GM18868 (cell line): ENCODE measurements around the gene PCNT.

Source experiments
- ATAC-seq: cut with Tn5 transposase; IDR thresholded peaks from one replicate; pipeline ENCODE4 v1.9.1; 2021; ENCODE audit warnings: mild to moderate bottlenecking, moderate library complexity; ENCODE audit not compliant: unreplicated experiment

Gene PCNT

DNA sequence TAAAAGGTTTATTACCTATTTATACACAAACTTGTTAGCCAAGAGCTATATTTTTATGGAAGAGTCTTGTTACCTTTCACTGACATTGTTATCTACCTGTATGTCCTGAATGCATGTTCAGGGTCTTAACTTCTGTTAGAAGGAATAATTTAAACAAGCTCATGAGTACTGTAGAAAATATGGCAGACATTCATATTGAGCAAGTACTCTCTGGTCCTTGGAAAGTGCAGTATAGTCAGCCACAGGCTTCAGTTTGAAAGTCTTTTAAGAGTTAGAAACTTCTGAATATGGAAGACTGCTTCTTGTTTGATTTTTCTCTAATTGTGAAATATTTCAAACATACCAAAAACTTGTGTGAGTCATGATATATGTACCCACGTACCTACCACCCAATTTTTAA is 151.3 kb downstream of the PCNT start:
- no peak for ATAC-seq

DNA sequence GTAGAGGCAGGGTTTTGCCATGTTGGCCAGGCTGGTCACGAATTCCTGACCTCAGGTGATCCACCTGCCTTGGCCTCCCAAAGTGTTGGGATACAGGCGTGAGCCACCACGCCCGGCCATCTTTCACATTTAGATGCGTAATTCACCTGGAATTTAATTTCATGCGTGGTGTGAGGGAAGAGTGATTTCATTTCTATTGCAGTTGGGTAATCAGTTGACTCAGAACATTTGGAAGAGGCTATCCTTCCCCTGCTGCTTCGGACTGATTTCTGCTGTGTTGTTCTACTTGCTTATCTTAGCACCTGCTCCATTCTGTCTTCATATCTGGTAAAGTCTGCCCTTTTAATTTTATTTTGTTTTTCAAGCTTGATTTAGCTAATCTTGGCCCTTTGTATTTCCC is 153.8 kb downstream of the PCNT start:
- ATAC-seq: no peak

DNA sequence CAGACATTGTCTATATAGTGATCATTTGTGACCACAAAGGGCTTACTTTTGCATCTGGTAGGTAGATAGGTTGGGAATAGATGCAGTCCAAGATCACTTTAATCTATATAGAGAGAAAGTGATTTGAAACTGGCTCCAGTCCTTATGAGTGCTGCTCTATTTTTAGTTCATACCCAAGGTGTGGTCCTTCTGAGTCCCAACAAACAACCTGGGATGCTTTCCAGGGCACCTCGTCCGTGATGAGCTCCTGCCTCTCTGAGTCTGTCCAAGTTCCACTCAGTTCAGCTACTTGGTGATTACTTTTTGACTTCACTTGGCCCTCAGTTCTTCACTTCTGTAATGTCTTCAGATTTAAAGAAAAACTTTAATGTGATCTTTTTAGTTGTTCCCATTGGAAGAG is 155.0 kb downstream of the PCNT start:
- no peak for ATAC-seq

DNA sequence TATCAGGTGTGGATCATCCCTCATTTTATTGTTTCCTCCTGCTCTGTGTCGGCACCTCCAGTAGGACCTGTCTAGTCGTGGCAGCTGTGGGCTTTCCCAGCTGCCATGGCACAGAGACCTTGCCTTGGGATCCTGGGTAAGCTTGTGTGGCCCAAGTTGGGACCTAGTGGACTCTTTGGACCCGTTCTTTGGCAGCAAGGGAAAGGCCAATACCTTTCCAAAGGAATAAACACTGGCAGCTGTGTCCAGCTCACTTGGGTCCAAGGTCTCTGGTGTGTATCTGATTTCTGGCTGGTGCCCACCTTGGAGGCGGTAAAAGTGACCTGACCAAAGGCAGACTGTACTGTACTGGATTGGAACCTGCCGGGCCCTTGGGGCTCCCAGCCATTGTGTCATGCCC is 156.5 kb downstream of the PCNT start:
- no peak for ATAC-seq

DNA sequence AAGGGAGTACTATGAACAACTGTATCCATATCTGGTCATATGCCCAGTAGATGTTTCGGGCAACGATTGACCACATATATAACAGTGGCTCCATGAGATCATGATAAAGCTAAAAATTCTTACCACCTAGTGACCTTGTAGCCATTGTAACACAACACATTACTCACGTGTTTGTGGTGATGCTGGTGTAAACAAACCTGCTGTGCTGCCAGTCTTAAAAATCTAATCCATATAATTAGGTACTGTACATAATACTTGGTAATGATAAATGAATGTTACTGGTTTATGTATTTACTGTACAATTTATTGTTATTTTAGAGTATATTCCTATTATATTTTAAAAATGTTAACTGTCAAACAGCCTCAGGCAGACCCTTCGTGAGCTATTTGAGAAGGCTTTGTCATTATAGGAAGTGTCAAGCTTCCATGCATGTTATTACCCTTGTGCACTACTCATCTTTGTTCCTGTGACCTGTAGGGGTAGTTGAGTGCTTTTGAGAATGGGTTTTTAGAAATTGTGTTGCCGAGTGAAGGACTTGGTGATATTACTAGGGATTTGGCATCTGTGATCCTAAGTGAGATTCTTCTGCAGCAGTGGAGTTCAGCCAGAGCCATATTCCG is 158.4 kb downstream of the PCNT start:
- ATAC-seq: no peak

DNA sequence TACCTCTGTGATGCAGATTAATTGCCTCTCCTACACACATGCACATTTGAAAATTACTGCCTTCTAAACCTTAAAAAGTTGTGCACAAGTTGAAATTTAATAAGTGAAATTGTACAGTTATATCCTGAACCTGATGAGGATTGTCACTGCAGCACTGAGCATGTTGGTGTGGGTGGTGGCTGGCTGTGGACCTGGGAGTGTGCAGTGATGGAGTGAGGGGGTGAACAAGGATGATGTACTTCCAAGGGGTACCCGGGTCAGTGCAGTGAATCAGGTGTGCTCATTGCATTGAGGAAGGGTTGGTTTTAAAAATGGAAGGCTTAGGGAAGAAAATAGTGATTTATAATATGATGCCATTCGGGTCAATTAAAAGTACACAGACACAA is 158.9 kb downstream of the PCNT start:
- no peak for ATAC-seq

DNA sequence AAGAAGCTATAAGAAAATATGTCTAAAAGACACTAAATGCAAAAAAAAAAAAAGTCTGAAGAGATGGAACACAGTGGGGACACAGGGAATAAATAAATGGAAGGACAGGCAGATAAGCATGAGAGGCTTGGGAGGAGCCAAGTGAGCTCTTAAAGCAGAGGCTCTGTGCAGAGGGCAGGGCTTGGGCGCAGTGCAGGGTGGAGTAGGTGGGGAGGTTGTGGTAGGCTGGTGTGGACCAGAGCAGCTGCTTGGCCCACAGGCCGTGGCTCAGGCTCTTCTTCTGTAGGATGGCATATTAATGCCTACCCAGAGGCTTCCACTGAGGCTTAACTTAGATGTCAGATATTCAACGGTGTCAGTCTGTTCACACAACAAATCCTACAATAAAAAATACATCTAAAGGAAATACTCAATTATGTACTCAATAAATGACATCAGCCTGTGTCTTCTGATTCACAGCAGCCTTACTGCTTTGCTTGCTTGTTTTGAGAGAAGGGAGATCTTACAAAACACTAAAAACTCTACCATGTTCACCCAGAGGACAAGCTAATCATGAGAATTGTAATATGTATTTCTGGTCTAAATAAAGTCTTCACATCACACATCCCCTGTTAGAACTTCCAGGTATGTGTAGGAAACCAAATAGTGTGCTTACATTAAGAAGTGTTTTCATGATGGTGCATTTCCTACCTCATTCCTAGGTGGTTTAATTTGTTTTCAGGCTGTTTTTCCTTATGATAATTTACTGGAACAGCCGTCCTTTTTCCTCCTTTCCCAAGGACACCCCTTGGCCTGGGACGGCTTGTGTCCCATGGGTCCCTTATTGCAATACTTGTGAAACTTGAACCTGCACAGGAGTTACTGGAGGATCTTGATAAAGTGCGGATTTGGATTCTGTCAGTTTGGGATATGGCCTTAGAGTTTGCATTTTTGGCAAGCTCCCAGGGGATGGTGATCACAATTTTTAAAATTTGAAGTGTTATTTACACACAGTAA is 159.6 kb downstream of the PCNT start:
- ATAC-seq: no peak

DNA sequence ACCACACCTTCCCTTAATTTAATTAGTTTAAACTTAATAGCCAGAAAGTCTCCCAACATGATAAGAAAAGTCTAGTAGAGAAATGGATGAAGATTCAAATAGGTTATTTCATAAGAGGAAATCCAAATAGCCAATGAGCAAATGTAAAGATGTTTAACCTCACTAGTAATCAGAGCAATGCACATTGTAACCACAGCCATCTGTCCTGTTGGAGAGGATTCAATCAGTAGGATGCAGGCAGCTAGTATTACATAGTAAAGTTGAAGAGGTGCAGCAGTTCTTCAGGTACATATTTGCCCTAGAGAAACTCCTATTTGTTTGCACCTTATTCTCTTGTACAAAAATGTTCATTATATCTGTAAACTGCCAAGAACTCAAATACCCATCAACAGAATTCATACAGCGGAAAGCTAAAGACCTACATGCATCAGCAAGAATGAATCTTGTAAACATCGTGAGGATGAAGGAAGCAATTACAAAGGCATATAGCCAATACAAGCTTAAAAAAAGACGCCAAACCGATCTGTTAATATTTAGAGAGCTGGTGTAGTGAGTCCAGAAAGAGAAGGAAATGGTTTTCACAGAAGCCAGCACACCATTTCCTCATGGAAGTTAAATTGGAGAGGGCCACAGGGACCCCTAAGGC is 162.6 kb downstream of the PCNT start:
- no peak for ATAC-seq

DNA sequence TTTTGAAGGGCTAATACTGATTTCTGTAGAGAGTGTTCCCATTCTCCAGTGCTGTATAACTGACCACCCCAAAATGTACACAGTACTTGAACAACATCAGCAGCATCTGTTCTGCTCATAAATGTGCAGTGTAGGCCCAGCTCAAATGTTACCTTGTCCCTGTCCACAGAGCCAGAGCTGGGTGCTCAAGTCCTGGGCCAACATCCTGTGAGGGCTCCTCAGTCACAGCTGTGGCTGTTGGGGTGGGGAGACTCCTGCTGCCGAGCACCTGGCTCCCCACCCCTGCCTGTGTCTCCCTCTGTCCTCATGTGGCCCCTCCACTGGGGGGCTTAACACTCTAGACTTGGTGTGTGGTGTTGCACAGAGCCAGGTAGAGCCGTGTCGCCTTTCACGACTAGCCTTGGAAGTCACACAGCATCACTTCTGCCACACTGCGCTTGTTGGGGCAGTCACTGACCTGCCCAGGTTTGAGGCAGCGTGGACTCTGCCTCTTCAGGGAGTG is 165.3 kb downstream of the PCNT start:
- no peak for ATAC-seq

DNA sequence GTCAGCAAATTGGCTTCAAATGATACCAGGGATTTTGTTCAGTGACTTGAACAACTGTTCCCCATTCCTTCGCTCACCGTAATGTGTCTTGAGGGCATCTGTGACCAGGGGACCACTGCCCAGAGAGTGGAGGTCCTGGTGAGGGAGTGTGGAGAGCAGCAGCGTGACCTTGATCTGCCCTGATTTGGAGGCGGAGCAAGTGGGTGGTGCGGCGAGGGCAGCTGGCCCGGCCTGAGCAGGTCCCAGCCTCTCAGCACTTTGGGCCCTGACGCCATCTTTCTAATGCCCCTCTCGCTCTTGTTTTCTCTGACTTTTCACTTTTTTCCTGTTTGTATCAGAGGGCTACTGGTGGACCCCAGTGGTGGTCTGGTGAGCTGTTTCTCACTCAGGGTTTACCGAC is 165.8 kb downstream of the PCNT start:
- ATAC-seq: no peak

DNA sequence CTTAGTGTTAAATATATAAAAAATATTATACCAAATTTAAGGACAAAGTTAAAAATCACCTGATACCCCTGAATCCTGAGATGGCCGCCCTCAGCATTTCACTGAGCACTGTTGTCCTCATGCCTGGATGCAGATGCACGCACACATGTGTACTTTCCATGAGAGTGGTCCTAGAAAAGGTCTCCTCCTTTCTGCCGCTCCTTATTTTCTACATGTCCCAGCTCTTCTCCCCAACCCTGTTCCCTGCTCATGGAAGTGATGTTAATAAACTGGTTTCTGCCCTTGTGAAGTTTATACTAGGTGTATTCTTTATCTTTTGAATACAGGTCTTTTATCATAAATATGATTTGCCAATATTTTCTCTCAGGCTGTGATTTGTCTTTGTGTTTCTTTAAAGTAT is 167.6 kb downstream of the PCNT start:
- no peak for ATAC-seq

DNA sequence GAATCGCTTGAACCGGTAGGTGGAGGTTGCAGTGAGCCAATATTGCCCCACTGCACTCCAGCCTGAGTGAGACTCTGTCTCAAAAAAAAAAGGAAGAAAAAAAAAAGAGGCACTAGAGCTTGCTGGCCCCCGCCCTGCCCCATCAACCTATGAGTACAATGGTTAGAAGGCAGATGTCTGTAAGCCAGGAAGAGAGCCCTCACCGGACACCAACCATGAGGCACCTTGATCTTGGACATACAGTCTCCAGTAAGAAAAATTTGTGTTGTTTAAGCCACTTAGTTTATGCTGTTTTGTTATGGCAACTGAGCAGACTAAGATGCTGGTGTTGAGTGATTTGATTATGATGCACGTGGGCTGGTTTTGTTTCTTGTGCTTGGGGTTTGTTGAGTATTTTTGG is 168.9 kb downstream of the PCNT start:
- ATAC-seq: no peak

DNA sequence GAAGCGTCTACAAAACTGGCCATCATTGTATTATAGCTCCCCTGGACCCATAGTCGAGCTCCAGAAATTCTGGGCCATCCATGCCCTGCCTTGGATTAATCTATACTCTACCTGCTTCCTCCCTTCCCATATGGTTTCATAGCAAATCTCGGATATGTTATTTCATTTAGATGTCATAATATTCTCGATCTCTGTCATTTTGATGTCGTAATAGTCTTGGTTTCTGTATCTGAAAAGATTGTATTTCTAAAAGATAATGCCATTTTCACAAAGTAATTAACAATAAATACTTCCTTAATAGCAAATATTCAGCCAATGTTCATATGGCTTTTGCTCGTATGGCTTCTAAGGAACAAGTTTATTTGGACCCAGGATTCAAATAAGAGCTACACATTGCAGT is 169.9 kb downstream of the PCNT start:
- no peak for ATAC-seq
